Measurements from ENCODE around the gene TRPM2.
A peak's percentile ranks its signal among the peaks of the same experiment; 100 is the strongest.
"Not testable (repeated sequence)": the region's sequence is repeated elsewhere in the genome, so short reads cannot be mapped to it uniquely, and the experiment has no call there.

TRPM2 gene

DNA sequence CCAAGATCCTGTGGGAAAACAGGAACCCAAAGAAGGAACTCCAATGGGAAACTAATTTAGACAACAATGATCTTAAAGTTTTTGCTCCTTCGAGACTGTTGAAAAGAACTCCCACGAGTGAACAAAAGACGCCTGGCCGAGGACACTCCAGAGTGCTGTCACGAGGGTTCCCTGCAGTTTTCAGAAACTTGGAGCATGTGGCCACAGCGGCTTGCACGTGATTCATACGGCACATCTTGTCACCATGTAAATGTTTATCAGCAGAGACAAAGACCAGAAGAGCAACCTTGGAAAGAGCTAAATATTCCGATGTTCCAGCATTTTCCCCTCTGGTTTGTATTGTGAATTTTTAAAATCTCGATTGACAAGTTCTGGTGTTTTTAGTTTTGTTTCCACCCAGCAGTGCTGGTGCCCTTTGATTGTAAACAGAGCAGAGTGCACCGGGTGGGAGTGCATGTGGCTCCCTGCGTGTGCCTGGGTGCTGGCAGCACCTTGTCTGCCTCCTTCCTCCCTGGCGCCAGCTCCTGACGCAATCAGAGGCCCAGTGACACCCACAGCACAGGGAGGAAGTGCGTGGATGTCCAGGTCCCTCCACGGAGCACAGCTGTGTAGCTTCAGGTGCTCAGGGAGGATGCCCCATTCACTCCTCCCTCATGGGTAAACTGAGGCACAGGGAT is 124.8 kb downstream of the TRPM2 start:
- Histone ChIP-seq H3K27ac (no peak overlapping the region), H3K4me3 (ENCODE audit: low read depth, low read length) (no peak overlapping the region), H3K36me3 (ENCODE audit: control insufficient read depth, insufficient read depth, low read length) (no peaks in the 10 kb centered on the region), H3K9me3 (ENCODE audit: control insufficient read depth, low read length) (no peaks in the 10 kb centered on the region), H3K27me3 (ENCODE audit: control insufficient read depth, insufficient read depth, low read length) (no peaks in the 10 kb centered on the region), H3K9ac (no peak overlapping the region), H3K79me2 (no peaks in the 10 kb centered on the region), H3K4me1 (no peaks in the 10 kb centered on the region), H2AFZ (no peak overlapping the region), H3K4me2 (ENCODE audit: low read length) (no peak overlapping the region)
- TF ChIP-seq, protein P1, sequence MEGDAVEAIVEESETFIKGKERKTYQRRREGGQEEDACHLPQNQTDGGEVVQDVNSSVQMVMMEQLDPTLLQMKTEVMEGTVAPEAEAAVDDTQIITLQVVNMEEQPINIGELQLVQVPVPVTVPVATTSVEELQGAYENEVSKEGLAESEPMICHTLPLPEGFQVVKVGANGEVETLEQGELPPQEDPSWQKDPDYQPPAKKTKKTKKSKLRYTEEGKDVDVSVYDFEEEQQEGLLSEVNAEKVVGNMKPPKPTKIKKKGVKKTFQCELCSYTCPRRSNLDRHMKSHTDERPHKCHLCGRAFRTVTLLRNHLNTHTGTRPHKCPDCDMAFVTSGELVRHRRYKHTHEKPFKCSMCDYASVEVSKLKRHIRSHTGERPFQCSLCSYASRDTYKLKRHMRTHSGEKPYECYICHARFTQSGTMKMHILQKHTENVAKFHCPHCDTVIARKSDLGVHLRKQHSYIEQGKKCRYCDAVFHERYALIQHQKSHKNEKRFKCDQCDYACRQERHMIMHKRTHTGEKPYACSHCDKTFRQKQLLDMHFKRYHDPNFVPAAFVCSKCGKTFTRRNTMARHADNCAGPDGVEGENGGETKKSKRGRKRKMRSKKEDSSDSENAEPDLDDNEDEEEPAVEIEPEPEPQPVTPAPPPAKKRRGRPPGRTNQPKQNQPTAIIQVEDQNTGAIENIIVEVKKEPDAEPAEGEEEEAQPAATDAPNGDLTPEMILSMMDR (IDR thresholded peaks at IDR 0.05), result no peak

DNA sequence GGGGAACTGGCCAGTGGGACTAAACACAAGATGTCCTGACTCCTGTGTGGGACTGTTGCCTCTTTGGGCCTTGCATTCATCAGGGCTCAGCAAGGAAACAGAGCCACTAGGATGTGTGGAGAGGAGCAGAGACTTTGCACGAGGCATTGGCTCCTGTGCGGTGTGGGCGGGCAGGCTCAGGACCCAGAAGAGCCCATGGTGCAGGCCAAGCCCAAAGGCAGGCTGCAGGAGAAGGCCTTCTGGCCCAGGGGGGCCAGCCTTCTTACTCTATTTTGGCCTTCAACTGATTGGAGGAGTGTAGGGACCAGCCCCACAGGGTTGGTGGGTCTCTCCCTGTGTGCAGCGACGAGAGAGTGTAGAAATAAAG is 125.4 kb downstream of the TRPM2 start:
- H3K79me2 ChIP-seq, result no peaks in the 10 kb centered on the region
- no peak overlapping the region for H3K4me2 ChIP-seq (ENCODE audit: low read length)
- no peak overlapping the region for H2AFZ ChIP-seq
- no peaks in the 10 kb centered on the region for H3K9me3 ChIP-seq (ENCODE audit: control insufficient read depth, low read length)
- no peaks in the 10 kb centered on the region for H3K4me1 ChIP-seq
- no peak overlapping the region for H3K27ac ChIP-seq
- TF ChIP-seq, protein P1 (IDR thresholded peaks at IDR 0.05), result no peak
- no peak overlapping the region for H3K4me3 ChIP-seq (ENCODE audit: low read depth, low read length)
- H3K9ac ChIP-seq, result no peak overlapping the region
- no peaks in the 10 kb centered on the region for H3K36me3 ChIP-seq (ENCODE audit: control insufficient read depth, insufficient read depth, low read length)
- no peaks in the 10 kb centered on the region for H3K27me3 ChIP-seq (ENCODE audit: control insufficient read depth, insufficient read depth, low read length)

DNA sequence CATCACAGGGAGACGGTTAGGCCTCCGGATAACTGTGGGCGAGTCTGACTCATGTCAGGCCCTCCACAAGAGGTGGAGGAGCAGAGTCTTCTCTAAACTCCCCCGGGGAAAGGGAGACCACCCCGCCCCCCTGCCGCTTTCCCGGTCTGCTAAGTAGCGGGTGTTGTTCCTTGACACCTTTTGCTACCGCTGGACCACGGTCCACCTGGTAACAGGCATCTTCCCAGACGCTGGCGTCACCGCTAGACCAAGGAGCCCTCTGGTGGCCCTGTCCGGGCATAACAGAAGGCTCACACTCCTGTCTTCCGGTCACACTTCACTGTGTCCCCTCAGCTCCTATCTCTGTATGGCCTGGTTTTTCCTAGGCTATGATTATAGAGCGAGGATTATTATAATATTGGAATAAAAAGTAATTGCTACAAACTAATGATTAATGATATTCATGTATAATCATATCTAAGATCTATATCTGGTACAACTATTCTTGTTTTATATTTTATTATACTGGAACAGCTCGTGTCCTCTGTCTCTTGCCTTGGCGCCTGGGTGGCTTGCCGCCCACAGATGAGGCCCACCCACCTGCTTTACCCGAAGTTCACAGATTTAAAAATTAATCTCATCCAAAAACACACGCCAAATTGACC is 126.3 kb downstream of the TRPM2 start:
- H3K4me1 ChIP-seq; H3K27ac ChIP-seq; H3K9ac ChIP-seq; H3K4me3 ChIP-seq (ENCODE audit: low read depth, low read length); H3K36me3 ChIP-seq (ENCODE audit: control insufficient read depth, insufficient read depth, low read length); H3K9me3 ChIP-seq (ENCODE audit: control insufficient read depth, low read length); H3K4me2 ChIP-seq (ENCODE audit: low read length); H2AFZ ChIP-seq; H3K27me3 ChIP-seq (ENCODE audit: control insufficient read depth, insufficient read depth, low read length); H3K79me2 ChIP-seq: not testable (repeated sequence)
- TF ChIP-seq, protein P1 (IDR thresholded peaks at IDR 0.05), result peak; percentile 39

DNA sequence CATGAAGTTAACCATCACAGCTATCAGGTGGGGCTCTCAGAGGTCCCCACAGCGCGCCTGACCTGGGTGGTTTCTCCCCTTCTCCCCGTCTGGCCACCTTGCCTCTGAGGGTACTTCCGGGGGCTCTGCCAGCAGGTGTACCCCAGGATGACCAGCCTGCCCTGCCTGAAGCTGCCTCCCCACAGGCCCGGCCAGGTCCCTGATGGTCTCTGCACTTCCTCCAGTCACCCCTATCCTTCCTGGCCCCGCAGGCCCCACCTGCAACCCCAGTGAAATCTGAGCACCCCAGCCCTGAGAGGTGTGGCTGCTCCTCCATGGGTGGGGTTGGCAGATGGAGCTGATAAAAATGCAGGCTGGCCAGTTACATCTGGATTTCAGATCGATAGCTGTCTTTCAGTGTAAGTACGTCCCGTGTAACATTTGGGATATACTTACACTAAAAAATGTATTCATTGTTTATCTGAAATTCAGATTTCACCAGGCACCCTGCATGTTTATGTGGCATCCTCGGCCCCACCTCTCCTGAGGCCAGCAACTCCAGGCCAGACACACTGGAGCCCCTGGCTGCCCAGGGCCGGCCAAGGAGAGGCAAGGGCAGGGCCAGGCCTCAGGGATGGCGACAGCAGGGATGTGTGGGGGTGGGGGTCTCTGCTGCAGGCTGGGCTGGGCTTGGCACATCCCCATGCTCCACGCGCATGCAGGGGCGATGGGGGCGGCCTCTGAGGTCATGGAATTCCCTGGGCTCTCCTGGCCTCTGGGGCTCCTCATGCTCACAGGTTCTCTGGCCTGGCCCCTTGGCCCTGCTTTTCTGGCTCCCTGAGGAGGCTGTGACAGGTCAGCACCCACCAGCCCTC is 127.0 kb downstream of the TRPM2 start:
- Histone ChIP-seq H3K4me1 (no peaks in the 10 kb centered on the region), H3K9ac (no peak overlapping the region), H2AFZ (no peak overlapping the region), H3K9me3 (ENCODE audit: control insufficient read depth, low read length) (no peaks in the 10 kb centered on the region), H3K27ac (no peak overlapping the region), H3K79me2 (no peaks in the 10 kb centered on the region), H3K4me3 (ENCODE audit: low read depth, low read length) (no peak overlapping the region), H3K36me3 (ENCODE audit: control insufficient read depth, insufficient read depth, low read length) (no peaks in the 10 kb centered on the region), H3K27me3 (ENCODE audit: control insufficient read depth, insufficient read depth, low read length) (no peaks in the 10 kb centered on the region), H3K4me2 (ENCODE audit: low read length) (no peak overlapping the region)
- TF ChIP-seq, protein P1 (IDR thresholded peaks at IDR 0.05), result no peak
